ENCODE data around the gene DTNBP1.
"Not testable (repeated sequence)": the region's sequence is repeated elsewhere in the genome, so short reads cannot be mapped to it uniquely, and the experiment has no call there.

DTNBP1 gene

GRCh38 chr6:15656145-15656544 lies 6.7 kb downstream of the DTNBP1 start:
- H3K4me3 Mint-ChIP-seq, result no peak overlapping the region
- no peak overlapping the region for H3K27ac Mint-ChIP-seq
- H3K9me3 Mint-ChIP-seq, result no peaks in the 10 kb centered on the region
- no peaks in the 10 kb centered on the region for H3K27me3 Mint-ChIP-seq
- H3K4me1 Mint-ChIP-seq, result peaks cover 39 to 73% of the 10 kb centered on the region in 2 donors
- DNase-seq, result no peak
- H3K36me3 Mint-ChIP-seq, result peaks cover 15 to 32% of the 10 kb centered on the region in 2 donors
- no peak for ATAC-seq (replicated peaks)

GRCh38 chr6:15654250-15654649 lies 8.6 kb downstream of the DTNBP1 start:
- ATAC-seq (replicated peaks) (no peak), DNase-seq (no peak)
- Mint-ChIP-seq H3K27me3 (no peaks in the 10 kb centered on the region), H3K27ac (no peak overlapping the region), H3K36me3 (peaks cover 12 to 22% of the 10 kb centered on the region in 2 donors), H3K9me3 (no peaks in the 10 kb centered on the region), H3K4me1 (peaks cover 37 to 56% of the 10 kb centered on the region in 2 donors), H3K4me3 (no peak overlapping the region)

- H3K36me3 Mint-ChIP-seq, result peaks cover 16 to 25% of the 10 kb centered on the region in 2 donors
Measured at GRCh38 chr6:15653581-15653980, 9.2 kb downstream of the DTNBP1 start.

GRCh38 chr6:15650004-15650559 lies 12.7 kb downstream of the DTNBP1 start:
- not testable (repeated sequence) for DNase-seq; ATAC-seq (replicated peaks); H3K27me3 Mint-ChIP-seq; H3K27ac Mint-ChIP-seq; H3K4me3 Mint-ChIP-seq
- peaks cover 47 to 53% of the 10 kb centered on the region in 2 donors for H3K36me3 Mint-ChIP-seq
- peaks cover 23 to 59% of the 10 kb centered on the region in 2 donors for H3K4me1 Mint-ChIP-seq
- peaks cover 0 to 13% of the 10 kb centered on the region in 2 donors for H3K9me3 Mint-ChIP-seq

More at GRCh38 chr6:15653581-15653980, 9.2 kb downstream of the DTNBP1 start:
- no peak overlapping the region for H3K4me3 Mint-ChIP-seq
- H3K4me1 Mint-ChIP-seq, result peaks cover 36 to 56% of the 10 kb centered on the region in 2 donors
- H3K27ac Mint-ChIP-seq, result peak overlapping the region; percentile 84
- H3K27me3 Mint-ChIP-seq, result no peaks in the 10 kb centered on the region
- no peaks in the 10 kb centered on the region for H3K9me3 Mint-ChIP-seq
- DNase-seq (no peak), ATAC-seq (replicated peaks) (no peak)

- Mint-ChIP-seq H3K27me3 (no peaks in the 10 kb centered on the region), H3K27ac (no peak overlapping the region), H3K4me3 (no peak overlapping the region), H3K9me3 (peaks cover 18 to 31% of the 10 kb centered on the region in 2 donors), H3K36me3 (peaks cover 84 to 94% of the 10 kb centered on the region in 2 donors), H3K4me1 (peaks cover 25 to 65% of the 10 kb centered on the region in 2 donors)
- ATAC-seq (replicated peaks) (no peak), DNase-seq (no peak)
Measured at GRCh38 chr6:15644904-15645303, 17.9 kb downstream of the DTNBP1 start.

GRCh38 chr6:15643542-15643941 lies 19.3 kb downstream of the DTNBP1 start:
- Mint-ChIP-seq H3K9me3 (peaks cover 21 to 32% of the 10 kb centered on the region in 2 donors), H3K27ac (no peak overlapping the region), H3K4me3 (no peak overlapping the region), H3K36me3 (peaks cover 83 to 92% of the 10 kb centered on the region in 2 donors), H3K27me3 (no peaks in the 10 kb centered on the region), H3K4me1 (peaks cover 20 to 56% of the 10 kb centered on the region in 2 donors)
- DNase-seq (no peak), ATAC-seq (replicated peaks) (no peak)

- H3K36me3 Mint-ChIP-seq, result peaks cover 74 to 83% of the 10 kb centered on the region in 2 donors
- no peaks in the 10 kb centered on the region for H3K27me3 Mint-ChIP-seq
- peaks cover 20 to 48% of the 10 kb centered on the region in 2 donors for H3K4me1 Mint-ChIP-seq
Measured at GRCh38 chr6:15642276-15642675, 20.6 kb downstream of the DTNBP1 start.

GRCh38 chr6:15638373-15638772 lies 24.5 kb downstream of the DTNBP1 start:
- Mint-ChIP-seq H3K36me3 (peaks cover 58 to 67% of the 10 kb centered on the region in 2 donors), H3K27ac (no peak overlapping the region), H3K27me3 (no peaks in the 10 kb centered on the region), H3K4me1 (peaks cover 8 to 20% of the 10 kb centered on the region in 2 donors), H3K4me3 (no peak overlapping the region), H3K9me3 (peaks cover 6% of the 10 kb centered on the region in 2 donors)
- ATAC-seq (replicated peaks), result no peak
- DNase-seq, result no peak

More at GRCh38 chr6:15642276-15642675, 20.6 kb downstream of the DTNBP1 start:
- ATAC-seq (replicated peaks), result no peak
- Mint-ChIP-seq H3K4me3 (no peak overlapping the region), H3K9me3 (peaks cover 21 to 30% of the 10 kb centered on the region in 2 donors), H3K27ac (peak overlapping the region; percentile 31)
- no peak for DNase-seq

GRCh38 chr6:15631432-15631831 lies 31.4 kb downstream of the DTNBP1 start:
- DNase-seq, result no peak
- H3K9me3 Mint-ChIP-seq, result no peaks in the 10 kb centered on the region
- no peak overlapping the region for H3K4me3 Mint-ChIP-seq
- ATAC-seq (replicated peaks), result no peak
- H3K4me1 Mint-ChIP-seq, result peaks cover 5 to 13% of the 10 kb centered on the region in 2 donors
- H3K27me3 Mint-ChIP-seq, result no peaks in the 10 kb centered on the region
- H3K36me3 Mint-ChIP-seq, result peaks cover 25 to 31% of the 10 kb centered on the region in 2 donors
- no peak overlapping the region for H3K27ac Mint-ChIP-seq

- H3K27ac Mint-ChIP-seq, result peak overlapping the region; percentile 33
- H3K4me1 Mint-ChIP-seq, result peaks cover 5 to 13% of the 10 kb centered on the region in 2 donors
- H3K9me3 Mint-ChIP-seq, result no peaks in the 10 kb centered on the region
- DNase-seq (no peak), ATAC-seq (replicated peaks) (no peak)
- no peaks in the 10 kb centered on the region for H3K27me3 Mint-ChIP-seq
- H3K36me3 Mint-ChIP-seq, result peaks cover 17 to 23% of the 10 kb centered on the region in 2 donors
- H3K4me3 Mint-ChIP-seq, result no peak overlapping the region
Measured at GRCh38 chr6:15630202-15630601, 32.6 kb downstream of the DTNBP1 start.

- Mint-ChIP-seq H3K4me1 (peaks cover 5 to 13% of the 10 kb centered on the region in 2 donors), H3K4me3 (no peak overlapping the region), H3K27me3 (no peaks in the 10 kb centered on the region), H3K9me3 (no peaks in the 10 kb centered on the region), H3K27ac (no peak overlapping the region), H3K36me3 (peaks cover 12 to 16% of the 10 kb centered on the region in 2 donors)
- DNase-seq (no peak), ATAC-seq (replicated peaks) (no peak)
Measured at GRCh38 chr6:15629487-15629886, 33.3 kb downstream of the DTNBP1 start.

GRCh38 chr6:15628499-15629131 lies 34.2 kb downstream of the DTNBP1 start:
- Mint-ChIP-seq H3K4me1 (peaks cover 5 to 13% of the 10 kb centered on the region in 2 donors), H3K27ac (peak overlapping the region; percentile 31), H3K4me3 (no peak overlapping the region), H3K36me3 (peaks cover 8 to 16% of the 10 kb centered on the region in 2 donors), H3K27me3 (no peaks in the 10 kb centered on the region), H3K9me3 (no peaks in the 10 kb centered on the region)
- ATAC-seq (replicated peaks) (no peak), DNase-seq (no peak)

- Mint-ChIP-seq H3K27ac (no peak overlapping the region), H3K9me3 (no peaks in the 10 kb centered on the region), H3K36me3 (peaks cover 8 to 11% of the 10 kb centered on the region in 2 donors), H3K4me3 (no peak overlapping the region), H3K4me1 (peaks cover 5 to 13% of the 10 kb centered on the region in 2 donors), H3K27me3 (no peaks in the 10 kb centered on the region)
- no peak for ATAC-seq (replicated peaks)
- DNase-seq, result no peak
Measured at GRCh38 chr6:15627821-15628220, 35.0 kb downstream of the DTNBP1 start.

- Mint-ChIP-seq H3K4me1 (peaks cover 8 to 16% of the 10 kb centered on the region in 2 donors), H3K27ac (peak overlapping the region; percentile 51), H3K4me3 (no peak overlapping the region), H3K9me3 (no peaks in the 10 kb centered on the region), H3K36me3 (peaks cover 8 to 11% of the 10 kb centered on the region in 2 donors), H3K27me3 (no peaks in the 10 kb centered on the region)
- ATAC-seq (replicated peaks) (no peak), DNase-seq (no peak)
Measured at GRCh38 chr6:15626878-15627674, 35.8 kb downstream of the DTNBP1 start.
